ENCODE measurements around the gene CENPM. TPM values are rescaled to one million over a fixed set of nuclear protein-coding genes. Genes with fewer than 3 reads are reported as not detected.

The CENPM gene
- total RNA-seq, 1 experiment from 2014 or later: 77.5 TPM

GRCh38 chr22:41906822-41907221 lies 40.1 kb downstream of the CENPM start:
- no peaks in the 10 kb centered on the region for H3F3A ChIP-seq (ENCODE audit: low read length, unreplicated experiment)
- no peaks in the 10 kb centered on the region for H3K9me2 ChIP-seq (replicated peaks; ENCODE audit: low read length)
- H3K4me3 ChIP-seq (ENCODE audit: low read length): no peak overlapping the region
- no peak overlapping the region for H3K4me2 ChIP-seq (ENCODE audit: low read length)
- no peak overlapping the region for H3K9ac ChIP-seq (ENCODE audit: low read length)
- ATAC-seq (no peak), DNase-seq (no peak)
- 0 out of 2 replicates have a peak, but pooled peaks cover 6% of the 10 kb centered on the region for H3K27me3 ChIP-seq (ENCODE audit: low read length)
- H4K20me1 ChIP-seq (ENCODE audit: low read length): no peaks in the 10 kb centered on the region
- ChIA-PET CTCF (no interaction called here), POLR2A (ENCODE audit: unreplicated experiment) (no interaction called here)
- intact Hi-C loops (cut with micrococcal nuclease): no loop called here
- TSS peak; percentile 27 for BruUV-seq (replicated peaks)
- H2AFZ ChIP-seq (ENCODE audit: low read length): no peak overlapping the region
- no peak overlapping the region for H3K27ac ChIP-seq (ENCODE audit: low read length)
- H3K36me3 ChIP-seq (ENCODE audit: low read depth, low read length): no peaks in the 10 kb centered on the region
- no peaks in the 10 kb centered on the region for H3K4me1 ChIP-seq (ENCODE audit: insufficient read depth, low read length)
- no peak for TF ChIP-seq CTCF (conservative IDR thresholded peaks at IDR 0.05; ENCODE audit: low read depth, low read length)
- no peak for TF ChIP-seq EZH2 (IDR thresholded peaks at IDR 0.05; ENCODE audit: low read length, unreplicated experiment)
- no peak for TF ChIP-seq EZH2phosphoT487 (IDR thresholded peaks at IDR 0.05; ENCODE audit: borderline replicate concordance, low read length)
- no peaks in the 10 kb centered on the region for H3K79me2 ChIP-seq (ENCODE audit: low read length)
- H3K9me3 ChIP-seq (ENCODE audit: low read length): no peaks in the 10 kb centered on the region

GRCh38 chr22:41905411-41906202 lies 41.3 kb downstream of the CENPM start:
- ChIA-PET CTCF (no interaction called here), POLR2A (ENCODE audit: unreplicated experiment) (no interaction called here)
- TF ChIP-seq CTCF (conservative IDR thresholded peaks at IDR 0.05; ENCODE audit: low read depth, low read length) (no peak), EZH2 (IDR thresholded peaks at IDR 0.05; ENCODE audit: low read length, unreplicated experiment) (no peak), EZH2phosphoT487 (IDR thresholded peaks at IDR 0.05; ENCODE audit: borderline replicate concordance, low read length) (no peak)
- intact Hi-C loops (cut with micrococcal nuclease): no loop called here
- no TSS peak for BruUV-seq (replicated peaks)
- Histone ChIP-seq H3K36me3 (ENCODE audit: low read depth, low read length) (no peaks in the 10 kb centered on the region), H3K4me1 (ENCODE audit: insufficient read depth, low read length) (no peaks in the 10 kb centered on the region), H3K4me2 (ENCODE audit: low read length) (no peak overlapping the region), H3K9me3 (ENCODE audit: low read length) (no peaks in the 10 kb centered on the region), H2AFZ (ENCODE audit: low read length) (no peak overlapping the region), H3K27ac (ENCODE audit: low read length) (no peak overlapping the region), H3K79me2 (ENCODE audit: low read length) (no peaks in the 10 kb centered on the region), H3K9ac (ENCODE audit: low read length) (no peak overlapping the region), H3F3A (ENCODE audit: low read length, unreplicated experiment) (no peaks in the 10 kb centered on the region), H3K4me3 (ENCODE audit: low read length) (no peak overlapping the region), H3K9me2 (replicated peaks; ENCODE audit: low read length) (no peaks in the 10 kb centered on the region), H3K27me3 (ENCODE audit: low read length) (no peaks in the 10 kb centered on the region), H4K20me1 (ENCODE audit: low read length) (no peaks in the 10 kb centered on the region)
- ATAC-seq (no peak), DNase-seq (no peak)

Data from PC-3 (cell line).